Fibroblast of skin of left biceps (primary cell): ENCODE measurements around the gene C4B.
A peak's percentile ranks its signal among the peaks of the same experiment; 100 is the strongest.

Experiments
- DNase-seq, 2 experiments: peaks; one replicate each; pipeline ENCODE4 v3.0.0-alpha.2; 2013; ENCODE audit warnings: low read depth in 2 of 2

The C4B gene

GRCh38 chr6:32081168-32081990, 66.8 kb downstream of the C4B start:
- DNase-seq, result peak in 1 of 2 experiments; percentile 49

GRCh38 chr6:32082478-32082877, 67.9 kb downstream of the C4B start:
- no peak for DNase-seq

- DNase-seq, result no peak
Observed at GRCh38 chr6:32082935-32083334, 68.3 kb downstream of the C4B start.

- DNase-seq, result no peak
Observed at GRCh38 chr6:32083812-32084768, 69.5 kb downstream of the C4B start.

- no peak for DNase-seq
Observed at GRCh38 chr6:32084780-32085179, 70.2 kb downstream of the C4B start.
